LNCAP (cell line): ENCODE data around the gene ZNF428.

Source experiments
- CTCF ChIP-seq: fragments of 450-650 bp; IDR thresholded peaks from 2 replicates; pipeline ENCODE4 v1.5.1; 2017; ENCODE audit warnings: mild to moderate bottlenecking

The ZNF428 gene

DNA sequence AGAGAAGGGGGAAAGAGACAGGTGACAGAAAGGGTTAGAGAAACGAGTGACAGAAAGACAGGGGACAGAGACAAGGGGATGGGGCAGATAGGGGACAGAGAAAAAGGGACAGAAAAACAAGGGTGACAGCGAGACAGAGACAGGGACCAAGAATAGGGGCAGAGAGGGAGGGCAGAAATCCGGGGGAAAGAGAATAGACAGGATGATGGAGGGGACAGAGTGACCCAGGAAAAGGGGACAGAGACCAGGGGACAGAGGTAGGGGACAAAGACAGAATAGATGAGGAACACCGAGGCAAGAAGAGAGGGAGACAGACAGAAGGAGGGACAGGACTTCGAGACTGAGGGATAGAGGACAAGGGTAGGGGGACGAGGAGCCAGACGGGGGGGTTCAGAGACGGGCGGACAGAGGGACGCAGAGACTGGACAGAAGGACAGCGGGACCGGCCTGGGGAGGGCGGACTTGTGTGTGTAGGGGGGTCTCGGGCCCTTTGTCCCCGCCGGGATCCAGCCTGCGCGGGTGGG is 19.6 kb upstream of the ZNF428 start:
- TF ChIP-seq CTCF: no peak

DNA sequence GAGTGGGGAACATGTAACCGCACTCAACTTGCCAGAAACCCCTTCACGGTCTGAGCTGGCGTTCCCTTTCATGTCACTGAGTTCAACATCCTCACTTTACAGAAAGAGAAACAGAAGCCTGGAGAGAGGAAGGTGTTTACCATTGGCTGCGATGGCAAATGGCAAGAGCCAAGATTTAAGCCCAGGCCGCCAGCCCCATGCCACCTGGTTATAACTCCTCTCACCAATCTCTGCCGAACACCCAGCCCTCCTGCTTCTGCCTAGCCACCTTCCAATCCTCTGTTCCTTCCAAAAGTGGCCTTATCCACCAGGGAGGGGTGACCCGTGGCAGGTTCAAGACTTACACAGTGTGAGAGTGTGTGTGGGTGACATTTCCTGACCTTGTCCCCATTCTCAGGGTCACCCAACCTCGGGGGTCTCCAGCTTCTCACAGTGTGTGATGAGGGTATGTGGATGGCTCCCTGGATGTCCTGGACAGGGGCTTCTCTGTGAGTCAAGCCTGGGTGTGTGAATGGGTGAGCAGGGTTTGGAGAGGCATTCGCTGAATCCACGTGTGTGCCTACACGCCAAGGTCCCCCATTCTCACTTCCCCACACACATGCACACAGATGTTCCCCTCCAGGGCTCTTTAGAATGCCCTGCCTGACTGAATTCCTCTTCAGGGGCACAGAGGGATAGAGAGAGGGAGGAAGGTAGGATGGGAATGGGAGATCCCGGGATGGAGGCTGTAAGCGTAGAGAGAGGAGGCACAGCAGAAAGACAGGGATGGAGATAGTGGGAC is 19.0 kb upstream of the ZNF428 start:
- no peak for TF ChIP-seq CTCF

- TF ChIP-seq CTCF: no peak
These were observed 16.8 kb upstream of the ZNF428 start for GRCh38 chr19:43636121-43636683.

DNA sequence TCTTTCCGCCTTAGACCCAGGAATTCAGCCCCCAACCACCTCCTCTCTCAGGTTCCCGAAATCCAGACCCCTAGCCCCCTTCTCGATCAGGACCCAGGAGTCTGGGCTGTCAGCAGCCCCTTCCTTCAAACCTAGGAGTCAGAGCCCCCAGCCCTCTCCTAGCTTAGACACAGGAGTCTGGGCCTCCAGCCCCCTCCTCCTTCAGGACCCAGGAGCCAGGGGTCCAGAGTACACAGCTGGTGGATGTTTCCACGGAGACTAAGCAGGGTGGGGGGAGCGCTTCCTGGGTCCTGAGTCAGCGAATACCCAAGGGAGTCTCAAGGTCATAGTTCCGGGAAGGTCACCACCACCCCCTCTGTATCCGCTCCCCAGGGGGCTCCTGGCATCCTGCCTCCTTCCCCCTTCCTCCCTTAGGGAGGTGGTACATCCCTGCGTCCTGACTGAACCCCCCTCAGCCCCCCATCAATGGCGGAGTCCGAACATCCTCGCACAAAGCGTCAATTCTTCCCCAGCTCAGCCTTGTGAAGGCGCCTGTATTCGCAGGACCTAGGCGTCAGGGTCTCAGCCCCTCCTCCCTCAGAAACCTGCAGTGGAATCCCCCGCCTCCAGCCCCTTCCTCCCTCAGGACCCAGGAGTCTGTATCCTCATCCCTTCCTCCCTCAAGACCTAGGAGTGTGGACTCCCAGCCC is 15.6 kb upstream of the ZNF428 start:
- no peak for TF ChIP-seq CTCF

GRCh38 chr19:43634506-43634871 is 15.1 kb upstream of the ZNF428 start:
- no peak for TF ChIP-seq CTCF

- no peak for TF ChIP-seq CTCF
These were observed 14.6 kb upstream of the ZNF428 start for GRCh38 chr19:43634068-43634467.

DNA sequence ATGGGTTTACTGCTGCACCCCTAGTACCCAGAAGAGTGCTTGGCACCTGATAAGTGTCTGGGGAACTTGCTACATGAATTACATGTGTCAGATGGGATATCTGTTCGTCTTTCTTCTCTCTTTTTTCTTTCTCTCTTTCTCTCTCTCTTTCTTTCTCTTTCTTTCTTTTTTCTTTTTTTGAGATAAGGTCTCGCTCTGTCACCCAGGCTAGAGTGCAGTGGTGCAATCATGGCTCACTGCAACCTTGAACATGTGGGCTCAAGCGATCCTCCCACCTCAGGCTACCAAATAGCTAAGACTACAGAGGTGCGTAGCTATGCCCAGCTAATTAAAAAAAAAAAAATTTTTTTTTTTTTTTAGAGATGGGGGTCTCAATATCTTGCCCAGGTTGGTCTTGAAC is 14.1 kb upstream of the ZNF428 start:
- no peak for TF ChIP-seq CTCF
